K562 (cell line): ENCODE measurements around the gene PRRC2B. TPM values are rescaled to one million over a fixed set of nuclear protein-coding genes. Genes with fewer than 3 reads are reported as not detected.
A peak's percentile ranks its signal among the peaks of the same experiment; 100 is the strongest.
"Not testable (repeated sequence)": the region's sequence is repeated elsewhere in the genome, so short reads cannot be mapped to it uniquely, and the experiment has no call there.

ENCODE experiments used
- KLF6 ChIP-seq: fragments of 250-450 bp; sonication (Bioruptor Pico); IDR thresholded peaks from 2 replicates; pipeline ENCODE4 v1.4.0; 2020; ENCODE audit warnings: mild to moderate bottlenecking, moderate library complexity, borderline replicate concordance
- MAFF ChIP-seq: IDR thresholded peaks from 2 replicates; pipeline ENCODE4 v1.6.1; 2012; ENCODE audit warnings: low read length, improper control_type of control experiment
- MAFG ChIP-seq: fragments of 450-650 bp; conservative IDR thresholded peaks from 2 replicates; pipeline ENCODE4 v1.6.1; 2016; ENCODE audit warnings: missing genetic modification characterization, missing compliant biosample characterization
- MEF2D ChIP-seq: conservative IDR thresholded peaks from 2 replicates; pipeline ENCODE4 v1.6.1; 2016; ENCODE audit warnings: low read depth, missing genetic modification characterization, missing compliant biosample characterization
- NR2C1 ChIP-seq, 2 experiments: fragments of 450-650 bp; IDR thresholded peaks; 2 replicates each; pipeline ENCODE4 v1.6.1; 2017; ENCODE audit warnings: mild to moderate bottlenecking in 2 of 2, antibody characterized with exemption in 1 of 2, inconsistent platforms in 1 of 2, missing compliant biosample characterization in 1 of 2, missing genetic modification characterization in 1 of 2
- PTRF ChIP-seq: fragments of 450-650 bp; IDR thresholded peaks from 2 replicates; pipeline ENCODE4 v1.6.1; 2016; ENCODE audit warnings: mild to moderate bottlenecking, missing genetic modification characterization, missing compliant biosample characterization
- PTTG1 ChIP-seq: fragments of 450-650 bp; IDR thresholded peaks from 2 replicates; pipeline ENCODE4 v1.6.1; 2016; ENCODE audit warnings: low read depth, mild to moderate bottlenecking, missing genetic modification characterization, missing compliant biosample characterization
- SMAD3 ChIP-seq: fragments of 450-650 bp; formaldehyde crosslinking; conservative IDR thresholded peaks from 2 replicates; pipeline ENCODE4 v1.4.0; 2020; ENCODE audit warnings: mild to moderate bottlenecking
- SMAD4 ChIP-seq: fragments of 250-450 bp; sonication (Bioruptor Pico); conservative IDR thresholded peaks from 2 replicates; pipeline ENCODE4 v1.8.0; 2021; ENCODE audit warnings: inconsistent platforms, mild to moderate bottlenecking, moderate library complexity
- SPI1 ChIP-seq: IDR thresholded peaks from 2 replicates; pipeline ENCODE4 v1.6.1; 2011; ENCODE audit warnings: low read depth, low read length, control low read depth, borderline replicate concordance
- TEAD1 ChIP-seq, 2 experiments: fragments of 450-650 bp in 1 of 2; sonication (generic) in 1 of 2; formaldehyde crosslinking; IDR thresholded peaks; 2 replicates each; pipeline versions ENCODE4 v1.4.0 to v1.8.0; 2020 to 2022; ENCODE audit warnings: mild to moderate bottlenecking in 2 of 2, missing genetic modification reagents in 1 of 2
- ZNF316 ChIP-seq: fragments of 450-650 bp; IDR thresholded peaks from 2 replicates; pipeline ENCODE4 v1.6.1; 2016
- ZNF583 ChIP-seq: fragments of 250-450 bp; sonication (Bioruptor Pico); IDR thresholded peaks from 2 replicates; pipeline ENCODE4 v1.4.0; 2020
- polyA plus RNA-seq, 8 experiments: library from polyadenylated mRNA; depleted of rRNA in 4 of 8; stranded (reverse) in 5 of 8; unstranded in 3 of 8; fragments of >200 nt; fragmentation: Nextera tagmentation in 2 of 8; fragmentation: Illumina TruSeq in 1 of 8; extraction: Ambion mirVana in 2 of 8; extraction: Trizol in 1 of 8; gene quantifications; 2 replicates each; pipeline versions ENCODE4 v1.2.1 to v1.2.3, GENCODE V29; 2011 to 2014; ENCODE audit warnings: inconsistent platforms in 1 of 8, missing spikeins in 1 of 8
- total RNA-seq, 7 experiments: library from RNA; depleted of rRNA in 6 of 7; stranded (reverse); fragments of >200 nt in 6 of 7; fragmentation: Illumina TruSeq in 2 of 7; extraction: Trizol in 2 of 7; gene quantifications; 2 replicates each; pipeline versions ENCODE4 v1.2.1 to v1.2.3, GENCODE V29; 2011 to 2021; ENCODE audit warnings: low replicate concordance in 1 of 7
- TF ChIP-seq, protein P1 (sequence below): fragments of 450-650 bp; IDR thresholded peaks from 2 replicates; pipeline ENCODE4 v1.6.1; 2017; ENCODE audit warnings: antibody characterized with exemption, mild to moderate bottlenecking
- TF ChIP-seq, protein P2 (sequence below): fragments of 250-450 bp; sonication (Bioruptor Pico); IDR thresholded peaks from 2 replicates; pipeline ENCODE4 v1.4.0; 2020; ENCODE audit warnings: mild to moderate bottlenecking, moderate library complexity
- TF ChIP-seq, protein P3 (sequence below): fragments of 250-450 bp; sonication (Bioruptor Pico); IDR thresholded peaks from 2 replicates; pipeline ENCODE4 v1.8.0; 2022; ENCODE audit warnings: moderate library complexity, mild to moderate bottlenecking, inconsistent platforms
- TF ChIP-seq, protein P4 (sequence below): fragments of 450-650 bp; formaldehyde crosslinking; IDR thresholded peaks from 2 replicates; pipeline ENCODE4 v1.4.0; 2020; ENCODE audit warnings: mild to moderate bottlenecking, moderate library complexity

PRRC2B gene
- total and polyA plus RNA-seq, 9 of the 15 experiments (the other 6 are each of a cell fraction or from before 2014, with no cell fraction given): 0.34 to 125 (median 30.9) TPM

DNA sequence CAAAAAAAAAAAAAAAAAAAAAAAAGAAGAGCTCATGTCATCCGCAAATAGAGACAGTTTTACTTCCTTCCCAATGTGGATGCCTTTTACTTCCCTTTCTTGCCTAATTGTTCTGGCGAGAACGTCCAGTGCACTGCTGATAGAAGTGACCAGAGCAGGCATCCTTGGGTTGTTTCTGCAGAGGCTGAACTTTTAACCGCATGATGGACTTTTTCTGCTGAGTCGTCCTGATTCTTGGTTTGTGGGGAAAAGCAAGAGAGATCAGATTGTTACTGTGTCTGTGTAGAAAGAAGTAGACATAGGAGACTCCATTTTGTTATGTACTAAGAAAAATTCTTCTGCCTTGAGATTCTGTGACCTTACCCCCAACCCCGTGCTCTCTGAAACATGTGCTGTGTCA lies 37.4 kb upstream of the PRRC2B start (continued):
- TF ChIP-seq, protein P1, sequence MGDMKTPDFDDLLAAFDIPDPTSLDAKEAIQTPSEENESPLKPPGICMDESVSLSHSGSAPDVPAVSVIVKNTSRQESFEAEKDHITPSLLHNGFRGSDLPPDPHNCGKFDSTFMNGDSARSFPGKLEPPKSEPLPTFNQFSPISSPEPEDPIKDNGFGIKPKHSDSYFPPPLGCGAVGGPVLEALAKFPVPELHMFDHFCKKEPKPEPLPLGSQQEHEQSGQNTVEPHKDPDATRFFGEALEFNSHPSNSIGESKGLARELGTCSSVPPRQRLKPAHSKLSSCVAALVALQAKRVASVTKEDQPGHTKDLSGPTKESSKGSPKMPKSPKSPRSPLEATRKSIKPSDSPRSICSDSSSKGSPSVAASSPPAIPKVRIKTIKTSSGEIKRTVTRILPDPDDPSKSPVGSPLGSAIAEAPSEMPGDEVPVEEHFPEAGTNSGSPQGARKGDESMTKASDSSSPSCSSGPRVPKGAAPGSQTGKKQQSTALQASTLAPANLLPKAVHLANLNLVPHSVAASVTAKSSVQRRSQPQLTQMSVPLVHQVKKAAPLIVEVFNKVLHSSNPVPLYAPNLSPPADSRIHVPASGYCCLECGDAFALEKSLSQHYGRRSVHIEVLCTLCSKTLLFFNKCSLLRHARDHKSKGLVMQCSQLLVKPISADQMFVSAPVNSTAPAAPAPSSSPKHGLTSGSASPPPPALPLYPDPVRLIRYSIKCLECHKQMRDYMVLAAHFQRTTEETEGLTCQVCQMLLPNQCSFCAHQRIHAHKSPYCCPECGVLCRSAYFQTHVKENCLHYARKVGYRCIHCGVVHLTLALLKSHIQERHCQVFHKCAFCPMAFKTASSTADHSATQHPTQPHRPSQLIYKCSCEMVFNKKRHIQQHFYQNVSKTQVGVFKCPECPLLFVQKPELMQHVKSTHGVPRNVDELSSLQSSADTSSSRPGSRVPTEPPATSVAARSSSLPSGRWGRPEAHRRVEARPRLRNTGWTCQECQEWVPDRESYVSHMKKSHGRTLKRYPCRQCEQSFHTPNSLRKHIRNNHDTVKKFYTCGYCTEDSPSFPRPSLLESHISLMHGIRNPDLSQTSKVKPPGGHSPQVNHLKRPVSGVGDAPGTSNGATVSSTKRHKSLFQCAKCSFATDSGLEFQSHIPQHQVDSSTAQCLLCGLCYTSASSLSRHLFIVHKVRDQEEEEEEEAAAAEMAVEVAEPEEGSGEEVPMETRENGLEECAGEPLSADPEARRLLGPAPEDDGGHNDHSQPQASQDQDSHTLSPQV: peak; percentile 96
- TF ChIP-seq SMAD4: 0 out of 2 replicates have a peak, but pooled peaks have one; percentile 25
- TF ChIP-seq NR2C1 (IDR thresholded peaks at IDR 0.05): not testable (repeated sequence)
- peak; percentile 71 for TF ChIP-seq NR2C1 (tag; IDR thresholded peaks at IDR 0.05)
- TF ChIP-seq, protein P2, sequence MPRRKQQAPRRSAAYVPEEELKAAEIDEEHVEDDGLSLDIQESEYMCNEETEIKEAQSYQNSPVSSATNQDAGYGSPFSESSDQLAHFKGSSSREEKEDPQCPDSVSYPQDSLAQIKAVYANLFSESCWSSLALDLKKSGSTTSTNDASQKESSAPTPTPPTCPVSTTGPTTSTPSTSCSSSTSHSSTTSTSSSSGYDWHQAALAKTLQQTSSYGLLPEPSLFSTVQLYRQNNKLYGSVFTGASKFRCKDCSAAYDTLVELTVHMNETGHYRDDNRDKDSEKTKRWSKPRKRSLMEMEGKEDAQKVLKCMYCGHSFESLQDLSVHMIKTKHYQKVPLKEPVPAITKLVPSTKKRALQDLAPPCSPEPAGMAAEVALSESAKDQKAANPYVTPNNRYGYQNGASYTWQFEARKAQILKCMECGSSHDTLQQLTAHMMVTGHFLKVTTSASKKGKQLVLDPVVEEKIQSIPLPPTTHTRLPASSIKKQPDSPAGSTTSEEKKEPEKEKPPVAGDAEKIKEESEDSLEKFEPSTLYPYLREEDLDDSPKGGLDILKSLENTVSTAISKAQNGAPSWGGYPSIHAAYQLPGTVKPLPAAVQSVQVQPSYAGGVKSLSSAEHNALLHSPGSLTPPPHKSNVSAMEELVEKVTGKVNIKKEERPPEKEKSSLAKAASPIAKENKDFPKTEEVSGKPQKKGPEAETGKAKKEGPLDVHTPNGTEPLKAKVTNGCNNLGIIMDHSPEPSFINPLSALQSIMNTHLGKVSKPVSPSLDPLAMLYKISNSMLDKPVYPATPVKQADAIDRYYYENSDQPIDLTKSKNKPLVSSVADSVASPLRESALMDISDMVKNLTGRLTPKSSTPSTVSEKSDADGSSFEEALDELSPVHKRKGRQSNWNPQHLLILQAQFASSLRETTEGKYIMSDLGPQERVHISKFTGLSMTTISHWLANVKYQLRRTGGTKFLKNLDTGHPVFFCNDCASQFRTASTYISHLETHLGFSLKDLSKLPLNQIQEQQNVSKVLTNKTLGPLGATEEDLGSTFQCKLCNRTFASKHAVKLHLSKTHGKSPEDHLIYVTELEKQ (CRISPR knock-in tag): peak; percentile 53; the same call in 1 of the 2 replicates
- peak; percentile 98 for TF ChIP-seq ZNF316
- peak; percentile 63; the same call in 1 of the 2 replicates for TF ChIP-seq KLF6 (CRISPR knock-in tag)
- 0 out of 4 replicates have a peak, but pooled peaks of 1 of the 2 experiments have one; percentile 47 for TF ChIP-seq TEAD1 (CRISPR knock-in tag; IDR thresholded peaks at IDR 0.05)
- TF ChIP-seq MEF2D (tag): peak; percentile 73
- 0 out of 2 replicates have a peak, but pooled peaks have one; percentile 65 for TF ChIP-seq ZNF583 (CRISPR knock-in tag)
- TF ChIP-seq PTRF (tag): peak; percentile 71
- TF ChIP-seq MAFG (tag): peak; percentile 95
- TF ChIP-seq PTTG1 (tag): peak; percentile 74; the same call in 1 of the 2 replicates
- TF ChIP-seq, protein P3, sequence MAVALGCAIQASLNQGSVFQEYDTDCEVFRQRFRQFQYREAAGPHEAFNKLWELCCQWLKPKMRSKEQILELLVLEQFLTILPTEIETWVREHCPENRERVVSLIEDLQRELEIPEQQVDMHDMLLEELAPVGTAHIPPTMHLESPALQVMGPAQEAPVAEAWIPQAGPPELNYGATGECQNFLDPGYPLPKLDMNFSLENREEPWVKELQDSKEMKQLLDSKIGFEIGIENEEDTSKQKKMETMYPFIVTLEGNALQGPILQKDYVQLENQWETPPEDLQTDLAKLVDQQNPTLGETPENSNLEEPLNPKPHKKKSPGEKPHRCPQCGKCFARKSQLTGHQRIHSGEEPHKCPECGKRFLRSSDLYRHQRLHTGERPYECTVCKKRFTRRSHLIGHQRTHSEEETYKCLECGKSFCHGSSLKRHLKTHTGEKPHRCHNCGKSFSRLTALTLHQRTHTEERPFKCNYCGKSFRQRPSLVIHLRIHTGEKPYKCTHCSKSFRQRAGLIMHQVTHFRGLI (CRISPR knock-in tag): peak; percentile 80; the same call in 1 of the 2 replicates
- TF ChIP-seq, protein P4, sequence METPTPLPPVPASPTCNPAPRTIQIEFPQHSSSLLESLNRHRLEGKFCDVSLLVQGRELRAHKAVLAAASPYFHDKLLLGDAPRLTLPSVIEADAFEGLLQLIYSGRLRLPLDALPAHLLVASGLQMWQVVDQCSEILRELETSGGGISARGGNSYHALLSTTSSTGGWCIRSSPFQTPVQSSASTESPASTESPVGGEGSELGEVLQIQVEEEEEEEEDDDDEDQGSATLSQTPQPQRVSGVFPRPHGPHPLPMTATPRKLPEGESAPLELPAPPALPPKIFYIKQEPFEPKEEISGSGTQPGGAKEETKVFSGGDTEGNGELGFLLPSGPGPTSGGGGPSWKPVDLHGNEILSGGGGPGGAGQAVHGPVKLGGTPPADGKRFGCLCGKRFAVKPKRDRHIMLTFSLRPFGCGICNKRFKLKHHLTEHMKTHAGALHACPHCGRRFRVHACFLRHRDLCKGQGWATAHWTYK: peak; percentile 59; the same call in 1 of the 2 replicates
- peak; percentile 86 for TF ChIP-seq MAFF
- TF ChIP-seq SMAD3: 0 out of 2 replicates have a peak, but pooled peaks have one; percentile 58
- TF ChIP-seq SPI1: peak; percentile 45; the same call in 1 of the 2 replicates
